ENCODE measurements around the gene SYCE1L.

The SYCE1L gene

GRCh38 chr16:77194295-77195231, 4.6 kb upstream of the SYCE1L start:
- no peak for DNase-seq
- in situ Hi-C loops (cut with MboI; ENCODE audit: low pct_unique_long_range_greater_than_20kb, low sequenced_read_pairs) = no loop called here

DNA sequence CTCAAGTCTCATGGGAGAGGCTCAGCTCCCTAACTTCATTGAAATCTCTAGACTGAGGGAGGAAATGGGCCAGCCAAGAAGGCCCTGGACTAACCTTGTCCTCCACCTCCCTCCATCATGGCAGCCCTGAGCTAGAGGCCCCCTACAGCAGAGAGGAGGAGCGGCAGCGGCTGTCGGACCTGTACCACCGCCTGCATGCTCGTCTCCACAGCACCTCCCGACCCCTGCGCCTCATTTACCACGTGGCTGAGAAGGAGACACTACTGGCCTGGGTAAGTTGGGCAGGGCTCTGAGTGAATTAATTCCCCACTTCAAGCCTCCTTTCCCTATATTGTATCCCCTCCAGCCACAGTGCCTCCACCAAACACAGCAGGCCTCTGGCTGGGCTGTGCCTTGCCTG, 3.8 kb upstream of the SYCE1L start:
- no peak for DNase-seq
- in situ Hi-C loops (cut with MboI; ENCODE audit: low pct_unique_long_range_greater_than_20kb, low sequenced_read_pairs) = no loop called here

GRCh38 chr16:77197747-77198146, 1.5 kb upstream of the SYCE1L start:
- in situ Hi-C loops (cut with MboI; ENCODE audit: low pct_unique_long_range_greater_than_20kb, low sequenced_read_pairs) = no loop called here

DNA sequence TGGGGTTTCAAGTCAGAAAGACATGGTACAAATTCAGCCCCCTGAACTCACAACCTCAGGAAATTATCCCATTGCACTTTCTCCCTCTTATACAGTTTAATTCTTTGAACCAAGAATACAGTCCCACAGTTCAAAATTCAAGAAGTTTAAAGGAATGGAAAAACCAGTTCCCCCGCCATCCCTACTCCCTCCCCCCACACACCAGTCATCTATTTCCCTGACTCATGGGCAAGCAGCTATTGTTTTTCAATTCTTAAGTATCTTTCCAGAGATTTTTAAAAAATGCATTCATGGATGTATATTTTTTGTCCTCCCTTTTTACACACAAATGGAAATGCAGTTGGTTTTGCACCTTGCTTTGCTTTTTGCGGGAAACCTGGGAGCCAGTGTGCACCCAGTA, 7.3 kb downstream of the SYCE1L start:
- no peak for DNase-seq
- in situ Hi-C loops (cut with MboI; ENCODE audit: low pct_unique_long_range_greater_than_20kb, low sequenced_read_pairs) = no loop called here

More at GRCh38 chr16:77197747-77198146, 1.5 kb upstream of the SYCE1L start:
- no peak for DNase-seq

DNA sequence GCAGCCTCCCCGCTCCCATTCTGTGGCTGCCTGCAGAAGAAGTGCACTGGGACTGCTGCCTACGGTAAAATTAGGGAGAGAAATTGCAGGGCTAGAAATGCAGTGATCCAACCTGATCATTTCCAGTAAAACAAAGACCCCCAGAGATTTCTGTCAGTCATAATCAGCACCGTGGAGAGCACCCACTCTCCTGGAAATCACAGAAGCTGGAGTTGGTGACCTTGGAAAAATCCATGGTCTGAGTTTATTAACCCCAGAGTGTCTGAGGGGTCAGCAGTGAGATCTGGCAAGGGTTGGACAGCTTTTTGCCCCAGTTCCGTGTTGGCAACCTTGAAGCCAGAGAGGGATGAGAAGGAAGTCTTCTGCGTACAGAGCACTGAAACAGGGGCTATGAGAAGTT, 7.8 kb downstream of the SYCE1L start:
- no peak for DNase-seq
- in situ Hi-C loops (cut with MboI; ENCODE audit: low pct_unique_long_range_greater_than_20kb, low sequenced_read_pairs) = no loop called here

DNA sequence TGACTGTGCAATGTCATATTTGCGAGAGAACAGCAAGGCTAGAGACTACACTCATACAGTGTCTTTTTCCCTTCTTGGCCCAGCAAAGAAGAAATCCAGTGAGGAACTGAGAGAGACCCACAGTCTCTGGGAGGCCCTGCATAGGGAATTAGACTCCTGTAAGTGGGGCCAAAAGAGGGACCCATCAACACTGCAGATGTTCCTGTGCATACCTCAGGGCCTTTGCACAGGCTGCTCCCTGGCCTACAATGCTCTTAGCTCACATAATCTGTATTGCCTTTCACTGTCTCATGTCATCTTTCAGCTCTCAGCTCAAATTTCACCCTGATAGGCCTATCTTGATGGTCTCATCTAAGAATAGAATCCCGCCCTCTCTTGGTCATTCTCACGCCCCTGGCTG, 9.2 kb downstream of the SYCE1L start:
- in situ Hi-C loops (cut with MboI; ENCODE audit: low pct_unique_long_range_greater_than_20kb, low sequenced_read_pairs) = no loop called here
- DNase-seq = no peak

GRCh38 chr16:77211880-77212740, 12.9 kb downstream of the SYCE1L start:
- in situ Hi-C loops (cut with MboI; ENCODE audit: low pct_unique_long_range_greater_than_20kb, low sequenced_read_pairs) = no loop called here
- peak; percentile 75 for DNase-seq

DNA sequence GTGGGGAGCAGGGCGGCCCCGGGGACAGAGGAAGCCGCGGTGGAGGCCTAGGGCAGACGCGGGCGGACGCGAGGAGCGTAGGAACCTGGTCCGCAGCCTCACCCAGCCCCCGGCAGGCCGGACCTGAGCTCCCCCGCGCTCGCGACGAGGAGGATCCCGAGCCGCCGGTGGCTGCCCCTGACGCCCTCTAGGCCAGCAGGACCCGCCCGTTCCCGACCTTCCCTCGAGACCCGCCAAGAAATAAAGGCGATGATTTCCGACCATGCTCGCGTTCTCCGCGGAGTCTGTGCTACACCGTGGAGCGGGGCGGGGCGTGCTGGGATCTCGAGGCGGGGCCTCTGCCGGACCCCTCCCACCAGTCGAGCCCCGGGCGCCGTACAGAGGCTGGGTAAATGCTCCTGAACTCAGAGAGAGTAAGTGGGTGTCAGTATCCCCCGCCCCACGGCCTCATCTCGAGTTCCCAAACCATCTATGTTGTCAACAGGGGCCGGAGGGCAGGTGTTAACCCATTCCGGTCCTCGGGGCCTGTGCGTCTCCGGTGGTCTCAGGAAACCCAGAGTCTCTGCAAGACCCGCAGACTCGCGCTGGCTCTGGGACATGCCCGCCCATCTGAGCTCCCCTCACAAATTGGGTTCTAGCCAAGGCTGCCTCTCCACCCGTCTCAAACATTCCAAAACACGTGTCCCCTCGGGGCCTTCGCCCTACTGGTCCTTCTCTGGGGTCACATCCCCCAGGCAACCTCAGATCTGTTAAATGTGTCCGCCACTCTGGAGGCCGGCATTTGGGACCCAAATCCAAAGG, 13.7 kb downstream of the SYCE1L start:
- in situ Hi-C loops (cut with MboI; ENCODE audit: low pct_unique_long_range_greater_than_20kb, low sequenced_read_pairs) = no loop called here
- DNase-seq = peak; percentile 75

DNA sequence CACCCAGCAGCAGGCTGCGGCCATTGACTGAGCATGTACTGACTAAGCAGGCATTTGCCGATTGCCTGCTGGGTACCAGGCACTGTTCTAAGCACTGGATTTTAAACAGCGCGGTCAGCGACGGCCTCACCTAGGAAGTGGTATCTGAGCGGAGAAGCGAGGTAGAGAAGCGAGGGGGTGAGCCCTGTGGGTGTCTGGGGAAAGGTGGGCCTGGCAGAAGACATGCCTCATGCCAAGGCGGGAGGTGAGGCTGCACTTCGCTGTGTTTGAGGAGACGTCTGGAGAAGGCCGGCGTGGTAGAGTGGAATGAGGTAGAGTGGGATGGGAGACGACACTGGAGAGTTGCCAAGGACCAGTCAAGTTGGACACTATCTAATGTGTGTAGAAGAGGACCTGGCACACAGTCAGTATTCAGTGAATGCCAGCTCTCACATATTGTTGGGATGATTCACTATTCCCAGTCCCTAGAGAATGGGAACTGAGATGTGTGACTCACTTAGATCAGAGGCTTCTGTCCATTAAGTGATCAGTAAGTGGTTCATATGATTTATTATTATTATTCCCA, 14.4 kb downstream of the SYCE1L start:
- no peak for DNase-seq
- in situ Hi-C loops (cut with MboI; ENCODE audit: low pct_unique_long_range_greater_than_20kb, low sequenced_read_pairs) = no loop called here

- no peak for DNase-seq
- in situ Hi-C loops (cut with MboI; ENCODE audit: low pct_unique_long_range_greater_than_20kb, low sequenced_read_pairs) = no loop called here
Measured at GRCh38 chr16:77214411-77215138, 15.4 kb downstream of the SYCE1L start.

- in situ Hi-C loops (cut with MboI; ENCODE audit: low pct_unique_long_range_greater_than_20kb, low sequenced_read_pairs) = no loop called here
- no peak for DNase-seq
Measured at GRCh38 chr16:77219437-77219836, 20.2 kb downstream of the SYCE1L start.

GRCh38 chr16:77220427-77220826, 21.2 kb downstream of the SYCE1L start:
- in situ Hi-C loops (cut with MboI; ENCODE audit: low pct_unique_long_range_greater_than_20kb, low sequenced_read_pairs) = no loop called here

GRCh38 chr16:77221482-77221881, 22.3 kb downstream of the SYCE1L start:
- DNase-seq = no peak
- in situ Hi-C loops (cut with MboI; ENCODE audit: low pct_unique_long_range_greater_than_20kb, low sequenced_read_pairs) = no loop called here

More at GRCh38 chr16:77220427-77220826, 21.2 kb downstream of the SYCE1L start:
- no peak for DNase-seq

DNA sequence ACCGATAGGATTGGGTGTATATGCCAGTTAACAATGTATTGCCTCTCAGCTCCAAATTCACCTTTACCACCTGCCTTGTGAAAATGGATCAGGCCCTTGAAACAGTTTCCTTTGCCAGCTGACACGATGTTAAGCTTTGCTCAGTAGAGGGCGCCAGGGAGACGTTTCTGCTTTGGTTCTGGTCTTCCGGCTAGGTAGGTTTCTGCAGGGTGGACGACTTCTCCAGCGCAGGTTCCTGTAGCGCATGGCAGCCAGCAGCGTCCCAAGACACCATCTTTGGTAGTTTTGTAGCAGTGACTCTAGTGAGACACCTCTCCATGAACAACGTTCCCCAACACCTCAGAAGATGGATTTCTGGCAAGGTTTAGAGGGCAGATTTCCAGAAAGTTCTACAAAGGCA, 24.0 kb downstream of the SYCE1L start:
- DNase-seq = no peak
- in situ Hi-C loops (cut with MboI; ENCODE audit: low pct_unique_long_range_greater_than_20kb, low sequenced_read_pairs) = no loop called here

DNA sequence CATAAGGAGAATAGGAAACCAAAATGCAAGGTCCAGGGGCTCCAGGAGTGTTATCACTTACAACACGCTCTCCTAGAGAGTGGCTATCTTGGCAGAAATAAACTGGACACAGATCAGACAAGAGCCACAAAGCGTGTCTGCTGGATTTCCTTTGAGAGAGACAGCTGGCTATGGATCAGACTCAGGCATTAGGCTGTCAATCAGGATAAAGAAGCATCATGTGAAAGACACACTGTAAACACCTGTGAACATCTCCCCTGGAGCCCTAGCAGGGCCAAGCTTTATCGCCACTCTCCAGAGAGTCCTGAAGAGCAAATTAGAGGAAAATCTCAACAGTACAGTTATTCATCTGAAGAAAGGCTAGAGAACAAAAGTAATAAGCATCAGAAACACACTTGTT, 26.0 kb downstream of the SYCE1L start:
- DNase-seq = no peak
- in situ Hi-C loops (cut with MboI; ENCODE audit: low pct_unique_long_range_greater_than_20kb, low sequenced_read_pairs) = loop anchor here (25.0 kb wide), 2 partner anchors 362 to 762 kb away; no protein-coding TSS in a partner anchor

DNA sequence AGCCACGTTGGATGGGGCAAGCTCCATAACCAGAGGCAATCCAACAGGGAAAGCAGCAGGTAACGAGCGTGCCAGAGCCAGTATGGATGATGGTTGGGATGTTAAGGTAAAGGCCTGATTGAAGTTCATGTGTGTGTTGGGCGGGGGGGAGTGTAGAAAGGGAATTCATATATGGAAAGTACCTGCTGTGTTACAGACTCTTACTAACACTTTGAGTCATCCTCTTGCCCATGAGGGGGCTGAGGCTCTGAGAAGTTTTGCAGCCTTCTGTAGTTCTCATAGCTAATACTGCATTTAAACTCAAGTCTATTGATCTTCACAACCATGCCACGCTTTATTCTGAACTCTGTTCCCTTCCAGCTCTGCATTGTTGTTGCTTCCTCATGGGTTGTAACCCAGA, 28.5 kb downstream of the SYCE1L start:
- no peak for DNase-seq
- in situ Hi-C loops (cut with MboI; ENCODE audit: low pct_unique_long_range_greater_than_20kb, low sequenced_read_pairs) = loop anchor here (25.0 kb wide), 2 partner anchors 360 to 760 kb away; no protein-coding TSS in a partner anchor

GRCh38 chr16:77231047-77231446, 31.8 kb downstream of the SYCE1L start:
- in situ Hi-C loops (cut with MboI; ENCODE audit: low pct_unique_long_range_greater_than_20kb, low sequenced_read_pairs) = loop anchor here (25.0 kb wide), 2 partner anchors 356 to 756 kb away; no protein-coding TSS in a partner anchor
- no peak for DNase-seq

Data from KBM-7 (cell line).